Astrocyte of the cerebellum (primary cell): ENCODE measurements around the gene KLHDC8A.

Experiments used
- DNase-seq: peaks from one replicate; pipeline ENCODE4 v3.0.0-alpha.2; 2011; ENCODE audit warnings: low read depth
- H3K4me3 ChIP-seq: 2 replicates; pipeline ENCODE4 v1.5.1; 2011; ENCODE audit warnings: mild to moderate bottlenecking, low read depth, low read length, moderate library complexity
- in situ Hi-C: cut with HindIII; loops from 2 replicates; pipeline ENCODE4 v1.10.0; 2017; ENCODE audit warnings: low sequenced_read_pairs
- TF ChIP-seq, protein P1 (sequence below): IDR thresholded peaks from 2 replicates; pipeline ENCODE4 v1.5.1; 2012; ENCODE audit warnings: low read length, low read depth, moderate library complexity, mild to moderate bottlenecking; ENCODE audit errors: missing control alignments

KLHDC8A gene

GRCh38 chr1:205338011-205338410 is 18.7 kb downstream of the KLHDC8A start:
- TF ChIP-seq, protein P1, sequence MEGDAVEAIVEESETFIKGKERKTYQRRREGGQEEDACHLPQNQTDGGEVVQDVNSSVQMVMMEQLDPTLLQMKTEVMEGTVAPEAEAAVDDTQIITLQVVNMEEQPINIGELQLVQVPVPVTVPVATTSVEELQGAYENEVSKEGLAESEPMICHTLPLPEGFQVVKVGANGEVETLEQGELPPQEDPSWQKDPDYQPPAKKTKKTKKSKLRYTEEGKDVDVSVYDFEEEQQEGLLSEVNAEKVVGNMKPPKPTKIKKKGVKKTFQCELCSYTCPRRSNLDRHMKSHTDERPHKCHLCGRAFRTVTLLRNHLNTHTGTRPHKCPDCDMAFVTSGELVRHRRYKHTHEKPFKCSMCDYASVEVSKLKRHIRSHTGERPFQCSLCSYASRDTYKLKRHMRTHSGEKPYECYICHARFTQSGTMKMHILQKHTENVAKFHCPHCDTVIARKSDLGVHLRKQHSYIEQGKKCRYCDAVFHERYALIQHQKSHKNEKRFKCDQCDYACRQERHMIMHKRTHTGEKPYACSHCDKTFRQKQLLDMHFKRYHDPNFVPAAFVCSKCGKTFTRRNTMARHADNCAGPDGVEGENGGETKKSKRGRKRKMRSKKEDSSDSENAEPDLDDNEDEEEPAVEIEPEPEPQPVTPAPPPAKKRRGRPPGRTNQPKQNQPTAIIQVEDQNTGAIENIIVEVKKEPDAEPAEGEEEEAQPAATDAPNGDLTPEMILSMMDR: no peak
- in situ Hi-C loops: no loop called here
- H3K4me3 ChIP-seq: no peak overlapping the region
- DNase-seq: no peak

DNA sequence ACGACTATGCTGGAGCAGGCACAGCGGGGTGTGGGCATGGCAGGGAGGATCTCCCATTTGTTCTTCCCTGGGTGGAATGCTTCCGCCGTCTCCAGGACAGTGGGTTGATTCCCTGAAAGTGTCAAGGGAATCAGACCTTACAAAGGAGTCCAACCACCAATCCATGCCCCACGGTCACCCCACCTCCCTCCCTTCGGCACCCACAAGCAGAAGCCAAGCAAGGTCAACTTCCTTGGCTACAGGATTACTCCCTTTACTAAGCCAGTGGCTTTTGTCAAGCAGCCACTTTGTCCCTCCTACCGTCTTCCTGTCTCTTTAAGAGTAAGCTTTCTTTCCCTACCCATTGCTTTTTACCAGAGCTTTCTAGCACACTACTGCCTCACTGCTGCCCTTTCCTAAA is 19.2 kb downstream of the KLHDC8A start:
- no peak for DNase-seq
- in situ Hi-C loops: no loop called here
- H3K4me3 ChIP-seq: no peak overlapping the region
- TF ChIP-seq, protein P1: no peak

DNA sequence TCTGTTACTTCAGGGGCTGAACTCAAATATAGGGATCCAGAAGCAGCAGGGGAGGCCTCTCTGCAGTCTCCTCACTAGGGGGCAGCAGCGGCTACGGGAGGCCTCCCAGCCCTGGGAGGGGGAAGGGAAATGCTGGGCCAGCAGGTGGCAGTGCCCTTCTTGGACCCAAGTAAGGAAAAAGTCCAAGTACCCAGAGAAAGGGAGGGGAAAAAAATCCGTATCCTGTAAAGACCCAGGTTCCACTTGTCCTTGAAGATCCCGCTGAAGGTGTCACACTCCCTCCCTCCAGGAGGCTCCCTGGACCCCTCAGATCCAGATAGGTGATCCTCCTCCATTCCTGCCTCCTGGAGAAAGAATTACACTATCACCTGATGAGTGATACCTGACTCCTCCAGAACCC is 21.0 kb downstream of the KLHDC8A start:
- TF ChIP-seq, protein P1: peak; percentile 92
- in situ Hi-C loops: no loop called here
- no peak overlapping the region for H3K4me3 ChIP-seq
- DNase-seq: no peak

- no peak for DNase-seq
- in situ Hi-C loops: loop anchor here (5.0 kb wide), 1 partner anchor 55 kb away; no protein-coding TSS in a partner anchor
- no peak overlapping the region for H3K4me3 ChIP-seq
- TF ChIP-seq, protein P1: no peak
These were observed 24.5 kb downstream of the KLHDC8A start for GRCh38 chr1:205332015-205332791.

DNA sequence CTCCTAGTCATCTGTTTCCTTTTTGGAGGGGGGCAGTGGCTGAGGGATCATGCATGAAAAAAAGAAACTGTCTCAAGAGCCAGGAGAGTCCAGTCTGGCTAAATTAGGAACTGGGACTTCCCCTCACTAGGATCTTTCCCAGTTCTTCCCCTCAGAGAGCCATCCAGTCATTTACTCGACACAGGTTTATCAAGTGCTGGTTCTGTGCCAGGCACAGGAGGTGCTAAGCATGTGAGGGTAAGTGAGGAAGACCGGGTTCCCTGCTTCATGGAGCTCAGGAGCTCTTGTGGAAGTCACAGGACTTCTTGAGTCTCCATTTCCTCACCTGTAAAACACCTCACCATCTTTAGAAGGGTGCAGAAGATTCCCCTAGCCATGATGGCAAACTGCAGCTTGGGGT is 26.6 kb downstream of the KLHDC8A start:
- H3K4me3 ChIP-seq: no peak overlapping the region
- TF ChIP-seq, protein P1: no peak
- DNase-seq: no peak
- in situ Hi-C loops: loop anchor here (5.0 kb wide), 1 partner anchor 53 kb away; no protein-coding TSS in a partner anchor

DNA sequence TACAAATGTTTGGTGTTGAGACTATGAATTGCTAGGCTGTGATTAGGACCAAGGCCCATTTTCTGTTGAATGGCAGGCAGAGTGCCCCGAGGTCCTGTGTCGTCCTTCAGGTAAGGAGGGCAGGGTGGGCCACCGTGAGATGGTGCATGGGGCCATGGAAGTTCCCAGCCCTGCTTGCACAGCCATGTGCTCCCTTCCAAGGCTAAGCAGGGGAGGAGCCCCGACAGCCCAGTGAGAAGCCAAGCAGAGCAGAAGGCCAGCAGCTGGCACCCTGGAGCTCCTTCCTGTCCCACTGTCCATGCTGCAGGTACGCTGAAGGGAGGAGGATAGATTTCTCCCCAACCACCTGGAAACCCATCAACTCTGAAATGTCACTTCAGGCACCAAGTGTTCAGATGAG is 27.0 kb downstream of the KLHDC8A start:
- in situ Hi-C loops: loop anchor here (5.0 kb wide), 1 partner anchor 52 kb away; no protein-coding TSS in a partner anchor
- DNase-seq: no peak
- TF ChIP-seq, protein P1: no peak

More for the DNA sequence above, 27.0 kb downstream of the KLHDC8A start:
- no peak overlapping the region for H3K4me3 ChIP-seq
